Measurements from ENCODE around the gene OR52E5.

GRCh38 chr11:5922749-5923426, 29.9 kb downstream of the OR52E5 start:
- no peak for TF ChIP-seq POLR2AphosphoS5 (IDR thresholded peaks at IDR 0.05; ENCODE audit: low read depth, low read length)
- TF ChIP-seq CTCF (IDR thresholded peaks at IDR 0.05 in 2 of 3, conservative IDR thresholded peaks at IDR 0.05 in 1 of 3; ENCODE audit: borderline replicate concordance in 1 of 3, insufficient read depth in 1 of 3, low read depth in 2 of 3, low read length in 2 of 3): no peak
- no peak for TF ChIP-seq REST (IDR thresholded peaks at IDR 0.05; ENCODE audit: low read depth)
- no peak for TF ChIP-seq FOSL1 (IDR thresholded peaks at IDR 0.05; ENCODE audit: low read depth)
- no peak for TF ChIP-seq POLR2A (IDR thresholded peaks at IDR 0.05; ENCODE audit: borderline replicate concordance, extremely low read depth, insufficient read depth, insufficient read length)
- TF ChIP-seq, protein P1, sequence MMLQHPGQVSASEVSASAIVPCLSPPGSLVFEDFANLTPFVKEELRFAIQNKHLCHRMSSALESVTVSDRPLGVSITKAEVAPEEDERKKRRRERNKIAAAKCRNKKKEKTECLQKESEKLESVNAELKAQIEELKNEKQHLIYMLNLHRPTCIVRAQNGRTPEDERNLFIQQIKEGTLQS (IDR thresholded peaks at IDR 0.05): no peak
- 0 out of 2 replicates have a peak, but pooled peaks have one; percentile 11 for TF ChIP-seq JUND (IDR thresholded peaks at IDR 0.05)
- no peak for TF ChIP-seq SIN3A (IDR thresholded peaks at IDR 0.05; ENCODE audit: low read depth)
- no peak for TF ChIP-seq EGR1 (IDR thresholded peaks at IDR 0.05; ENCODE audit: low read depth)
- TF ChIP-seq SP1 (IDR thresholded peaks at IDR 0.05; ENCODE audit: low read depth): no peak
- no peak for TF ChIP-seq EZH2 (IDR thresholded peaks at IDR 0.05)
- no peak for TF ChIP-seq CEBPB (IDR thresholded peaks at IDR 0.05; ENCODE audit: low read depth)

All from HCT116 (cell line).